NCI-H2227 (cell line): Measurements from ENCODE around the gene RAB26.
"Not testable (repeated sequence)": the region's sequence is repeated elsewhere in the genome, so short reads cannot be mapped to it uniquely, and the experiment has no call there.

Experiments used
- DNase-seq: peaks from one replicate; lab custom pipeline; 2025; ENCODE audit not compliant: unreplicated experiment; lab: John Stamatoyannopoulos, UW

RAB26 gene

GRCh38 chr16:2147981-2148671 is at the start of gene RAB26:
RAB26 (plus strand) TSS chr16:2148625; CDS start chr16:2148784, 159 bp downstream.
- peak; percentile 76 for DNase-seq

GRCh38 chr16:2101581-2101980 is 46.8 kb upstream of the RAB26 start:
- not testable (repeated sequence) for DNase-seq

GRCh38 chr16:2102471-2102870 is 46.0 kb upstream of the RAB26 start:
- no peak for DNase-seq

GRCh38 chr16:2104464-2104863 is 44.0 kb upstream of the RAB26 start:
- not testable (repeated sequence) for DNase-seq

- not testable (repeated sequence) for DNase-seq
These were observed 43.1 kb upstream of the RAB26 start for GRCh38 chr16:2105291-2105690.

- not testable (repeated sequence) for DNase-seq
These were observed 42.7 kb upstream of the RAB26 start for GRCh38 chr16:2105769-2106168.

GRCh38 chr16:2106211-2106610 is 42.2 kb upstream of the RAB26 start:
- not testable (repeated sequence) for DNase-seq

GRCh38 chr16:2107121-2107790 is 41.2 kb upstream of the RAB26 start:
- not testable (repeated sequence) for DNase-seq

- not testable (repeated sequence) for DNase-seq
These were observed 40.7 kb upstream of the RAB26 start for GRCh38 chr16:2107791-2108125.

GRCh38 chr16:2108446-2109270 is 39.8 kb upstream of the RAB26 start:
- DNase-seq: not testable (repeated sequence)

- DNase-seq: not testable (repeated sequence)
These were observed 39.2 kb upstream of the RAB26 start for GRCh38 chr16:2109271-2109580.

GRCh38 chr16:2109872-2110271 is 38.6 kb upstream of the RAB26 start:
- not testable (repeated sequence) for DNase-seq

GRCh38 chr16:2110332-2111008 is 38.0 kb upstream of the RAB26 start:
- not testable (repeated sequence) for DNase-seq

- DNase-seq: not testable (repeated sequence)
These were observed 37.4 kb upstream of the RAB26 start for GRCh38 chr16:2111009-2111353.

- not testable (repeated sequence) for DNase-seq
These were observed 36.8 kb upstream of the RAB26 start for GRCh38 chr16:2111412-2112335.

- not testable (repeated sequence) for DNase-seq
These were observed 35.8 kb upstream of the RAB26 start for GRCh38 chr16:2112539-2113106.

GRCh38 chr16:2114225-2114624 is 34.2 kb upstream of the RAB26 start:
- not testable (repeated sequence) for DNase-seq

GRCh38 chr16:2114885-2115590 is 33.4 kb upstream of the RAB26 start:
- DNase-seq: not testable (repeated sequence)

- DNase-seq: no peak
These were observed 32.8 kb upstream of the RAB26 start for GRCh38 chr16:2115591-2115973.
